Calu3 (cell line): ENCODE measurements around the gene MRPS5. TPM values are rescaled to one million over a fixed set of nuclear protein-coding genes. Genes with fewer than 3 reads are reported as not detected.

Experiments used
- BruUV-seq: library from RNA; stranded (reverse); fragments of 400-500 nt; replicated peaks from 2 replicates; lab custom pipeline; 2021; lab: Mats Ljungman, UMichigan
- CTCF ChIA-PET: fragments of 300-600 bp; sonication (Branson Sonifier 250); formaldehyde crosslinking; loops from one replicate; lab custom pipeline; 2022; ENCODE audit warnings: antibody characterized with exemption; lab: Charles Lee
- DNase-seq: peaks from one replicate; pipeline ENCODE4 v3.0.0; 2022
- H3K27ac Mint-ChIP-seq: one replicate; pipeline ENCODE4 v1.8.0; 2022; ENCODE audit warnings: mixed read lengths; ENCODE audit not compliant: unreplicated experiment
- H3K27me3 Mint-ChIP-seq: one replicate; pipeline ENCODE4 v1.8.0; 2022; ENCODE audit warnings: mixed read lengths; ENCODE audit not compliant: unreplicated experiment
- H3K36me3 Mint-ChIP-seq: one replicate; pipeline ENCODE4 v1.8.0; 2022; ENCODE audit warnings: mild to moderate bottlenecking, moderate library complexity, mixed read lengths; ENCODE audit not compliant: insufficient read depth, unreplicated experiment
- H3K4me1 Mint-ChIP-seq: one replicate; pipeline ENCODE4 v1.8.0; 2022; ENCODE audit warnings: mild to moderate bottlenecking, low read depth, mixed read lengths; ENCODE audit not compliant: unreplicated experiment
- H3K4me3 Mint-ChIP-seq: one replicate; pipeline ENCODE4 v1.8.0; 2022; ENCODE audit warnings: mild to moderate bottlenecking, low read depth, moderate library complexity, mixed read lengths; ENCODE audit not compliant: unreplicated experiment
- H3K9me3 Mint-ChIP-seq: one replicate; pipeline ENCODE4 v1.8.0; 2022; ENCODE audit warnings: low read depth, mixed read lengths; ENCODE audit not compliant: unreplicated experiment
- CTCF ChIP-seq: fragments of 200-600 bp; IDR thresholded peaks from one replicate; pipeline ENCODE4 v1.8.0; 2022; ENCODE audit warnings: antibody characterized with exemption; ENCODE audit not compliant: unreplicated experiment
- intact Hi-C: fragments of 100-400 bp; cut with micrococcal nuclease; formaldehyde crosslinking; loops from one replicate; pipeline ENCODE4 v1.10.0; 2022; ENCODE audit not compliant: unreplicated experiment
- total RNA-seq: library from RNA; stranded (reverse); gene quantifications from 2 replicates; pipeline ENCODE4 v1.2.3, GENCODE V29; 2022

Gene MRPS5
- total RNA-seq, 1 experiment from 2014 or later: 71.5 TPM

DNA sequence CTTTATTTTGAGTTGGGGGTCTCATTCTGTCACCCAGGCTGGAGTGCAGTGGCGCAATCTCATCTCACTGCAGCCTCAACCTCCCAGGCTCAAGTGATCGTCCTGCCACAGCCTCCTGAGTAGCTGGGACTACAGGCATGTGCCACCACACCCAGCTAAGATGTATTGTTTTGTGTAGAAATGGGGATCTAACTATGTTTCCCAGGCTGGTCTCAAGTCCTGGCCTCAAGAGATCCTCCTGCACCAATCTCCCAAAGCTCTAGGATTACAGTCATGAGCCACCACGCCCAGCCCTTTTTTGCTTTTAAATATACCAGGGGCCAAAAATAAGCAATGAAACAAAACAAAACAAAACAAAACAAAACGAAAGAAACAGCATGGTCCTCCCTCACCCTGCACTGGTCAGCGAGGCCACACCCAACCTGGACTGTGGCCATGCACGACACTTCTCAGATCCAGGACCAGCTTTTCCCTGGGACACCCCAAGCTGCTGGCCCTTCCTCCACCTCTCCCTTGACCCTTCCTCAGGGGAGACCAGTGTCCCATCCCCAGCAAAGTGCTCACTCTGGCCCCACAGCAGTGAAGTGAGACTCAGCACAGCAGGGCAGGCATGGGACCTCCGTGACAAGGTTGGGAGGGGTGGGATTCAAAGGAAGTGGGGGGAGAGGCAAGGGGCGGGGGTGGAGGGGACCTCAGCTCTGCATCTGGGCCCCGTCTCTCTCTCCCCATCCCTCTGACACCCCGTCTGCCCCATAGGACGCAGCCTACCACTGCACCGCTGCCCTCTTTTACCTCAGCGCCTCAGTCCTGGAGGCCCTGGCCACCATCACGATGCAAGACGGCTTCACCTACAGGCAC lies 72.6 kb downstream of the MRPS5 start:
- DNase-seq: no peak
- TF ChIP-seq CTCF: no peak
- Mint-ChIP-seq H3K27ac (no peak overlapping the region), H3K4me3 (no peak overlapping the region), H3K9me3 (no peaks in the 10 kb centered on the region), H3K27me3 (peaks cover 61% of the 10 kb centered on the region), H3K4me1 (no peaks in the 10 kb centered on the region), H3K36me3 (no peaks in the 10 kb centered on the region)
- intact Hi-C loops: no loop called here
- BruUV-seq: no TSS peak
- CTCF ChIA-PET: no interaction called here

GRCh38 chr2:95047629-95048510 lies 73.7 kb downstream of the MRPS5 start:
- Mint-ChIP-seq H3K27me3 (peaks cover 61% of the 10 kb centered on the region), H3K4me3 (no peak overlapping the region), H3K27ac (no peak overlapping the region), H3K4me1 (no peaks in the 10 kb centered on the region), H3K36me3 (no peaks in the 10 kb centered on the region), H3K9me3 (no peaks in the 10 kb centered on the region)
- BruUV-seq: no TSS peak
- intact Hi-C loops: no loop called here
- DNase-seq: no peak
- CTCF ChIA-PET: no interaction called here
- TF ChIP-seq CTCF: no peak

DNA sequence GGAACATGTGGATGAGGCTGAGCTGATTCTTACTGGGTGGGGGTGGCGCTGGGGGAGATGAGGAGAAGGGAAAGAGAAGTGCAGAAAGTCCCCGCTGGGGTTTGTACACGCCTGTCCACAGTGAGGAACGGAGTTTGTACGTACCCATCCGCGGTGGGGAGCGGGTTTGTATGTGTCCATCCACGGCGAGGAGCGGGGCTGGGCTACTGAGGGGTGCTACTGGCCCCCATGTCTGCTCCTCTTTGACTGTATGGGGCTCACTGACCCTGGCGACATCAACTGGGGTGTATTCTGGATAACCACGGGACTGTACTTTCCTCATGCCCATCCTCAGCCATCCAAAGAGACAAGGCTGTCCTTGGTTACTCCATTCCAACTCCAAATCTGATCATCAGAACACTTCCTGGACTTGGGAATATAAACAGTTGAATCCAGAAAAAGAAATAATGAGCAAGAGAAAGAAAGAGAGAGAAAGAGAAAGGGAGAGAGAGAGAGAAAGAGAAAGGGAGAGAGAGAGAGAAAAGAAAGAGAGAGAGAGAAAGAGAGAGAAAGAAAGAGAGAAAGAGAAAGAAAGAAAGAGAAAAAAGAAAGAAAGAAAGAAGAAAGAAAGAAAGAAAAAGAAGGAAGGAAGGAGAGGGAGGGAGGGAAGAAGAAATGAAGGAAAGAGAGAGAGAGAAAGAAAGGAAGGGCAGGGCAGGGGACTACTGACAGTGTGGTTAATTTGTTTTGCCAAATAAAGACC lies 75.1 kb downstream of the MRPS5 start:
- intact Hi-C loops: no loop called here
- H3K36me3 Mint-ChIP-seq: no peaks in the 10 kb centered on the region
- H3K4me1 Mint-ChIP-seq: no peaks in the 10 kb centered on the region
- CTCF ChIA-PET: no interaction called here
- no peaks in the 10 kb centered on the region for H3K9me3 Mint-ChIP-seq
- DNase-seq: no peak
- peaks cover 58% of the 10 kb centered on the region for H3K27me3 Mint-ChIP-seq
- H3K4me3 Mint-ChIP-seq: no peak overlapping the region
- no peak overlapping the region for H3K27ac Mint-ChIP-seq
- TF ChIP-seq CTCF: no peak
- no TSS peak for BruUV-seq

- Mint-ChIP-seq H3K27me3 (peaks cover 53% of the 10 kb centered on the region), H3K9me3 (no peaks in the 10 kb centered on the region), H3K27ac (no peak overlapping the region), H3K4me1 (no peaks in the 10 kb centered on the region), H3K36me3 (no peaks in the 10 kb centered on the region), H3K4me3 (no peak overlapping the region)
- no peak for DNase-seq
- no peak for TF ChIP-seq CTCF
- CTCF ChIA-PET: no interaction called here
- intact Hi-C loops: no loop called here
- BruUV-seq: no TSS peak
These were observed 77.0 kb downstream of the MRPS5 start for GRCh38 chr2:95044601-95045000.
